Esophagus squamous epithelium (tissue), 5 donors: Measurements from ENCODE around the gene DLX5. TPM values are rescaled to one million over a fixed set of nuclear protein-coding genes. Genes with fewer than 3 reads are reported as not detected.
"Not testable (repeated sequence)": the region's sequence is repeated elsewhere in the genome, so short reads cannot be mapped to it uniquely, and the experiment has no call there.

Experiments
- DNase-seq: peaks from one replicate; lab custom pipeline; 2025; lab: John Stamatoyannopoulos, UW
- H3K27ac ChIP-seq, 4 donors: fragments of 200-600 bp; sonication (generic); one replicate each; pipeline ENCODE4 v1.5.1; 2016 to 2019; ENCODE audit warnings: mild to moderate bottlenecking in 1 of 4
- H3K27me3 ChIP-seq, 4 donors: fragments of 200-600 bp; sonication (generic); 1 replicate in 3 of 4; 2 replicates in 1 of 4; pipeline versions ENCODE4 v1.5.1 to v1.6.0; 2017 to 2021; ENCODE audit warnings: antibody characterized with exemption in 1 of 4
- H3K36me3 ChIP-seq, 3 donors: fragments of 200-600 bp; sonication (generic); one replicate each; pipeline ENCODE4 v1.5.1; 2016 to 2019
- H3K4me1 ChIP-seq, 3 donors: fragments of 200-600 bp; sonication (generic); one replicate each; pipeline ENCODE4 v1.5.1; 2017 to 2019
- H3K4me3 ChIP-seq, 4 donors: fragments of 200-600 bp; sonication (generic); 1 replicate in 3 of 4; 2 replicates in 1 of 4; pipeline ENCODE4 v1.5.1; 2016 to 2019; ENCODE audit warnings: mild to moderate bottlenecking in 2 of 4, moderate library complexity in 1 of 4
- H3K9me3 ChIP-seq, 3 donors: fragments of 200-600 bp; sonication (generic); one replicate each; pipeline ENCODE4 v1.5.1; 2016 to 2019
- POLR2A ChIP-seq, 4 donors: fragments of 450-650 bp; IDR thresholded peaks; one replicate each; pipeline ENCODE4 v1.6.1; 2017; ENCODE audit warnings: antibody characterized with exemption in 4 of 4, mild to moderate bottlenecking in 4 of 4, moderate library complexity in 3 of 4
- WGBS, 2 donors: methylation state at CpG; one replicate each; pipeline ENCODE4 v1.1.5; 2018; 5-methylcytosine and 5-hydroxymethylcytosine counted together
- intact Hi-C: fragments of 100-400 bp; cut with DNase I; formaldehyde crosslinking; loops from one replicate; pipeline ENCODE4 v1.15.0; 2022
- total RNA-seq, 4 donors: library from RNA; depleted of rRNA; stranded (reverse); fragments of >200 nt; gene quantifications; one replicate each; pipeline ENCODE4 v1.1.0, GENCODE V29; 2016
- TF ChIP-seq, protein P1 (sequence below), 6 experiments: fragments of 450-650 bp in 4 of 6; fragments of 200-600 bp in 2 of 6; sonication (generic) in 2 of 6; IDR thresholded peaks; one replicate each; pipeline ENCODE4 v1.5.1; 2016 to 2019; ENCODE audit warnings: antibody characterized with exemption in 6 of 6, mild to moderate bottlenecking in 4 of 6, moderate library complexity in 4 of 6
- donor health status: DM: yes; HTN: yes; CAD: no.

DLX5 gene
- total RNA-seq, 4 donors from 2014 or later = 1.3 to 1.8 (median 1.7) TPM; not detected in 1

DNA sequence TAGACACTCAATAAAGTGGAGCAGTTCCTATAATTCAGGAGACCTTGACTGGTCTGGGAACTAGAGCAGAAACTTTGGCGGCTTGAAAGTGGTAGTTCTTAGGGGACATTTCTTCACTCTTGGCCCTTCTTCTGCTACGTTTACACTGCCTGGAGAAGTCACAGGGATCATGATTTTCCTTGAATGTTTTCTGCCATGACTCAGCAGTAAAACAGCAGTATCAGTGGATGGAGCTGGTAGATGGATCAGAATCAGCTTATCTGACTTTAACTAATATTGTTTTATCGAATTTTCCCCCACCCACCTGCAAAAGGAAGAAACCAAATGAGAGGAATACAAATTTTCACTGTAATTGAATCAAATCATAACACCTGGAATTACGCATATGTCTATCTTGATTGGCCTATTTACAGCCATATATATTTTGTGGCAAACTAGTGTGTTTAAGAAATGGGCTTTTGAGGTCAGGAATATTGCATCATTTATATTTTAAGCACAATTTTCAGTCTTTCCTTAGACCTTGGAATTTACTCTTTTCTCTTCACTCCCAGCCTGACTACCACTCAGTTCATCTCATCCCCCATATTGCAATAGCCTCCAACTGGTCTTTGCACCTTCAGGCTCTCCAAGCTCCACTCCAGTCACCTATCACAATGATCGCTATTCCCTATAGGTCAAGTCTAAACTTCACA lies 14.9 kb upstream of the DLX5 start:
- intact Hi-C loops = loop anchor here (10.0 kb wide), 1 partner anchor 1125 kb away; no protein-coding TSS in a partner anchor
- Histone ChIP-seq H3K9me3 (no peaks in the 10 kb centered on the region), H3K27me3 (peaks cover 0 to 73% (median 0%) of the 10 kb centered on the region in 4 donors), H3K4me1 (no peaks in the 10 kb centered on the region), H3K4me3 (no peak overlapping the region), H3K27ac (no peak overlapping the region), H3K36me3 (no peaks in the 10 kb centered on the region)
- 65 to 77% methylated on average over 5 of the region's 5 CpGs for WGBS, 2 donors
- TF ChIP-seq, protein P1, sequence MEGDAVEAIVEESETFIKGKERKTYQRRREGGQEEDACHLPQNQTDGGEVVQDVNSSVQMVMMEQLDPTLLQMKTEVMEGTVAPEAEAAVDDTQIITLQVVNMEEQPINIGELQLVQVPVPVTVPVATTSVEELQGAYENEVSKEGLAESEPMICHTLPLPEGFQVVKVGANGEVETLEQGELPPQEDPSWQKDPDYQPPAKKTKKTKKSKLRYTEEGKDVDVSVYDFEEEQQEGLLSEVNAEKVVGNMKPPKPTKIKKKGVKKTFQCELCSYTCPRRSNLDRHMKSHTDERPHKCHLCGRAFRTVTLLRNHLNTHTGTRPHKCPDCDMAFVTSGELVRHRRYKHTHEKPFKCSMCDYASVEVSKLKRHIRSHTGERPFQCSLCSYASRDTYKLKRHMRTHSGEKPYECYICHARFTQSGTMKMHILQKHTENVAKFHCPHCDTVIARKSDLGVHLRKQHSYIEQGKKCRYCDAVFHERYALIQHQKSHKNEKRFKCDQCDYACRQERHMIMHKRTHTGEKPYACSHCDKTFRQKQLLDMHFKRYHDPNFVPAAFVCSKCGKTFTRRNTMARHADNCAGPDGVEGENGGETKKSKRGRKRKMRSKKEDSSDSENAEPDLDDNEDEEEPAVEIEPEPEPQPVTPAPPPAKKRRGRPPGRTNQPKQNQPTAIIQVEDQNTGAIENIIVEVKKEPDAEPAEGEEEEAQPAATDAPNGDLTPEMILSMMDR (IDR thresholded peaks at IDR 0.05) = no peak
- TF ChIP-seq POLR2A (IDR thresholded peaks at IDR 0.05) = no peak
- no peak for DNase-seq

DNA sequence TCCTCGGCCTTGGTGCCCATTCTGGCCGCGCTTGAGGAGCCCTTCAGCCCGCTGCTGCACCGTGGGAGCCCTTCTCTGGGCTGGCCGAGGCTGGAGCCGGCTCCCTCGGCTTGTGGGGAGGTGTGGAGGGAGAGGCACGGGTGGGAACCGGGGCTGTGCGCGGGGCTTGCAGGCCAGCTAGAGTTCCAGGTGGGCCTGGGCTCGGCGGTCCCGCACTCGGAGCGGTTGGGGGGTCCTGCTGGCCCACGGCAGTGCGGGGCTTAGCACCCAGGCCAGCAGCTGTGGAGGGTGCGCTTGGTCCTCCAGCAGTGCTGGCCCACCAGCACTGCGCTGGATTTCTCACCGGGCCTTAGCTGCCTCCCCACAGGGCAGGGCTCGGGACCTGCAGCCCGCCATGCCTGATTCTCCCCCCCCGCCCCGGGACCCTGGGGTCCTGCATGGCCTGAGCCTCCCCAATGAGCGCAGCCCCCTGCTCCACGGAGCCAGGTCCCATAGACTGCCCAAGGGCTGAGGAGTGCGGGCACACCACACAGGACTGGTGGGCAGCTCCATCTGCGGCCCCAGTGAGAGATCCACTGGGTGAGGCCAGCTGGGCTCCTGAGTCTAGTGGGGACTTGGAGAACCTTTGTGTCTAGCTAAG lies 9.7 kb upstream of the DLX5 start:
- H3K27me3 ChIP-seq = peaks cover 0 to 56% (median 2%) of the 10 kb centered on the region in 4 donors
- H3K4me1 ChIP-seq = not testable (repeated sequence)

DNA sequence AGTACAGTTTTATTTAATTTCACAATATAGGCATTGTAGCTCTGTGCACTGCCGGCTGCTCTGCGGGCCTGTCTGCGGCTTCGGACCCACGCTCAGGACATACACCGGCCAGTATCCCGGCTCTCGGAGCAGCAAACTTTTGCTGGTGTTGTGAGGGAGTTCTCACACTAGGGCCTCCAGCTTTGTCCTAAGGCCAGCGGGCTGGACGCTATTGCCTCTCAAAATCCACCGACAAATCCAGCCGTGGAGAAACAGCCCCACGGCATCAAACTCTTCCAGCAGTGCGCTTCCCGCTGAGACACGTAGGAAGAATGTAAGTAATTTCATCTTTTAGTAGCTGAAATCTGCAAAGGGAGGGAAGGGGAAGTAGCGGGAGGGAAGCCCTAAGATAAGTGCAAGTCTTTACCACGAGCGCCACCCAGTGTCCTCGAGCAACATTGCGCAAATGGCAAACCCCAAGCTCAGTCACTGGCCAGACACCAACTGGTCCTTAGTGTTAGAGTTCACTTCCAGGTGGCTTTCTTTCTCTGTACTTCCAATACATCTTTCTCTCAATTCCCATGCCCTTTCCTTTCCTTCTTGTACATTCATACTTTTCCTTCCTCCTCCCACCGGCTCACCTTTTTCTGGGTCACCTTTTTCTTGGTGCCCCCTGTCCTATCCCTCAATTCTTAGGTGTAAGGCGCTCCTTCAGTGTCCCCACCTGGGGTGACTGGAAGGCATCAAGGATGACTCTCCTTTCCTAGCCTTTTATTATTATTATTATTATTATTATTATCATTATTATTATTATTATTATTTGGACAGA lies 3.0 kb upstream of the DLX5 start:
- peak overlapping the region; percentile 16 to 64 (median 38) for H3K4me3 ChIP-seq
- TF ChIP-seq, protein P1 (IDR thresholded peaks at IDR 0.05) = peak; percentile 38 to 90 (median 80)
- no peak for TF ChIP-seq POLR2A (IDR thresholded peaks at IDR 0.05)
- H3K27ac ChIP-seq = no peak overlapping the region
- peaks cover 0 to 88% (median 9%) of the 10 kb centered on the region in 4 donors for H3K27me3 ChIP-seq
- H3K36me3 ChIP-seq = no peaks in the 10 kb centered on the region
- intact Hi-C loops = loop anchor here (5.0 kb wide), 1 partner anchor 605 kb away; no protein-coding TSS in a partner anchor
- H3K9me3 ChIP-seq = no peaks in the 10 kb centered on the region
- H3K4me1 ChIP-seq = peaks cover 15 to 53% (median 27%) of the 10 kb centered on the region in 3 donors
- WGBS, 2 donors = 13 to 14% methylated on average over 7 to 14 of the region's 23 CpGs
- peak; percentile 13 for DNase-seq

More for the DNA sequence above, 9.7 kb upstream of the DLX5 start:
- intact Hi-C loops = loop anchor here (10.0 kb wide), 1 partner anchor 1120 kb away; no protein-coding TSS in a partner anchor
- not testable (repeated sequence) for H3K4me3 ChIP-seq, H3K9me3 ChIP-seq, H3K27ac ChIP-seq, H3K36me3 ChIP-seq, DNase-seq
- WGBS, 2 donors = 71 to 82% methylated on average over 1 to 3 of the region's 30 CpGs

DNA sequence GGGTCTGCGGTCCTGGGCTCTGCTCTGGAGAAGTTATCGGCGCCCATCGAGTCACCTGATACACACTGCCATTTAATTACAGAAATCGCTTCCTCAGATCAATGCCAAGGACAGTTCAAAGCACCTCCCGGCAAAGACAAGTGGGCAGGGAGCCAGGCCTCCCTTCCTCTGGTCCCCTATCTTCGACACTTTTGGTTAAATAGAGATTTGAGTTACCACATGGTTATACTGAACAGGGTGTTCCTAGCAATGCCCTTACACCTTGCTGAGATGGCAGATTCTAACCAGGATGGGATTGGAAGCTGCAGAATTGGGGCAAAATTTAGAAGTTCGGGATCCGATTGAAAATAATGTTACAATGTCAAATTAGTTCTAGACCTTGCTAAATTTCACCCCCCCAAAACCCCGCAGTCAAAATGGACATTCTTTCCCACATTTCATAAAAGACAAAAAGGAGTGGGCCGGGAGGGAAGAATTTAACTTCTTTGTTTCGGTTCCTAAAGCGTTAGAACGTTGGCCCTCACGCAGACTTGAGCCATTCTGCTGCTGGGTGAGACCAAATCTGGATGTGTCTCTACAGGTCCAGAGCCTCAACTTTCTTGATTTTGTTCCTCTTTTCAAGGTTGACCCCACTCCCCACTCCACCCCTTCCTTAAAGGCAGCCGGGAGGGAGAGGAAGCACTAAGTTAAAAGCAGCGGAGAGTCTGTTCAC lies 2.2 kb upstream of the DLX5 start:
- H3K9me3 ChIP-seq = no peaks in the 10 kb centered on the region
- no peak overlapping the region for H3K27ac ChIP-seq
- peaks cover 15 to 60% (median 27%) of the 10 kb centered on the region in 3 donors for H3K4me1 ChIP-seq
- H3K27me3 ChIP-seq = peaks cover 2 to 90% (median 11%) of the 10 kb centered on the region in 4 donors
- no peak for DNase-seq
- intact Hi-C loops = loop anchor here (5.0 kb wide), 1 partner anchor 605 kb away; no protein-coding TSS in a partner anchor
- TF ChIP-seq POLR2A (IDR thresholded peaks at IDR 0.05) = no peak
- TF ChIP-seq, protein P1 (IDR thresholded peaks at IDR 0.05) = no peak
- no peaks in the 10 kb centered on the region for H3K36me3 ChIP-seq
- 21 to 26% methylated on average over 13 to 17 of the region's 17 CpGs for WGBS, 2 donors
- H3K4me3 ChIP-seq = peak overlapping the region; percentile 16 to 64 (median 38)
